Glutamatergic neuron (in vitro differentiated cells): Measurements from ENCODE around the gene PNPLA8. TPM values are rescaled to one million over a fixed set of nuclear protein-coding genes. Genes with fewer than 3 reads are reported as not detected.

Experiments
- DNase-seq: peaks from one replicate; pipeline ENCODE4 v3.0.0; 2022
- H3K27ac Mint-ChIP-seq: one replicate; pipeline ENCODE4 v1.8.0; 2020; ENCODE audit warnings: mild to moderate bottlenecking, mixed read lengths, inconsistent platforms; ENCODE audit not compliant: unreplicated experiment
- H3K27me3 Mint-ChIP-seq: one replicate; pipeline ENCODE4 v1.8.0; 2020; ENCODE audit warnings: mild to moderate bottlenecking, moderate library complexity, mixed read lengths, inconsistent platforms; ENCODE audit not compliant: unreplicated experiment
- H3K36me3 Mint-ChIP-seq: one replicate; pipeline ENCODE4 v1.8.0; 2020; ENCODE audit warnings: mild to moderate bottlenecking, mixed read lengths, inconsistent platforms; ENCODE audit not compliant: unreplicated experiment
- H3K4me1 Mint-ChIP-seq: one replicate; pipeline ENCODE4 v1.8.0; 2020; ENCODE audit warnings: mild to moderate bottlenecking, low read depth, mixed read lengths, inconsistent platforms; ENCODE audit not compliant: unreplicated experiment
- H3K4me3 Mint-ChIP-seq: one replicate; pipeline ENCODE4 v1.8.0; 2020; ENCODE audit warnings: mild to moderate bottlenecking, mixed read lengths, inconsistent platforms; ENCODE audit not compliant: unreplicated experiment
- H3K9me3 Mint-ChIP-seq: one replicate; pipeline ENCODE4 v1.8.0; 2020; ENCODE audit warnings: mild to moderate bottlenecking, moderate library complexity, mixed read lengths, inconsistent platforms; ENCODE audit not compliant: unreplicated experiment
- total RNA-seq: library from RNA; stranded (reverse); fragmentation: NEBNext Ultra II Directional; extraction: Animal tissue kit (Norgen Biotek cat#: 25700); gene quantifications from one replicate; pipeline ENCODE4 v1.2.1, GENCODE V29; 2021; ENCODE audit not compliant: unreplicated experiment
- TF ChIP-seq, protein P1 (sequence below): fragments of 200-600 bp; sonication (generic); IDR thresholded peaks from one replicate; pipeline ENCODE4 v1.5.0; 2021; ENCODE audit not compliant: partially characterized antibody, unreplicated experiment

PNPLA8 gene
- total RNA-seq, 1 donor from 2014 or later, result 46.4 TPM

DNA sequence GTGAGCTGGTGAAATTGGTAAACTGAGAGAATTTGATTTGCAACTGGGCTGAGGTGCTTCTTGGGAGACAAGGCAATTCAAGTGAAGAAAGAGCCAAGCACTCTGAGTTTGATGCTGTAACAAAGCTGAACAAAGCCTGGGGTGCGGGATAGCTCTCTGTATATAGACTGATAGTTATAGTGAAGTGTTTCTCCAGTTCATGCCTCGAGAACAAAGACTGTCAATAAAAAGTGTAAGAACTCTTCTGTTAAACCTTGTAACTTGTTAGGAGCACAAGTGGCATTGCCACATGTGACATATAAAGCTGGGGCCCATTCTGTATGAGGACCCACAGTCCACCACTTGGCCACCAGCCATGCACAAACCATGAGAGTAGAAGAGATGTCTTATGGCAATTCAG, 11.3 kb upstream of the PNPLA8 start:
- peak overlapping the region; percentile 61 for H3K4me3 Mint-ChIP-seq
- H3K27ac Mint-ChIP-seq, result peak overlapping the region; percentile 93
- peaks cover 6% of the 10 kb centered on the region for H3K36me3 Mint-ChIP-seq
- TF ChIP-seq, protein P1, sequence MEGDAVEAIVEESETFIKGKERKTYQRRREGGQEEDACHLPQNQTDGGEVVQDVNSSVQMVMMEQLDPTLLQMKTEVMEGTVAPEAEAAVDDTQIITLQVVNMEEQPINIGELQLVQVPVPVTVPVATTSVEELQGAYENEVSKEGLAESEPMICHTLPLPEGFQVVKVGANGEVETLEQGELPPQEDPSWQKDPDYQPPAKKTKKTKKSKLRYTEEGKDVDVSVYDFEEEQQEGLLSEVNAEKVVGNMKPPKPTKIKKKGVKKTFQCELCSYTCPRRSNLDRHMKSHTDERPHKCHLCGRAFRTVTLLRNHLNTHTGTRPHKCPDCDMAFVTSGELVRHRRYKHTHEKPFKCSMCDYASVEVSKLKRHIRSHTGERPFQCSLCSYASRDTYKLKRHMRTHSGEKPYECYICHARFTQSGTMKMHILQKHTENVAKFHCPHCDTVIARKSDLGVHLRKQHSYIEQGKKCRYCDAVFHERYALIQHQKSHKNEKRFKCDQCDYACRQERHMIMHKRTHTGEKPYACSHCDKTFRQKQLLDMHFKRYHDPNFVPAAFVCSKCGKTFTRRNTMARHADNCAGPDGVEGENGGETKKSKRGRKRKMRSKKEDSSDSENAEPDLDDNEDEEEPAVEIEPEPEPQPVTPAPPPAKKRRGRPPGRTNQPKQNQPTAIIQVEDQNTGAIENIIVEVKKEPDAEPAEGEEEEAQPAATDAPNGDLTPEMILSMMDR, result no peak
- no peaks in the 10 kb centered on the region for H3K27me3 Mint-ChIP-seq
- peaks cover 12% of the 10 kb centered on the region for H3K4me1 Mint-ChIP-seq
- DNase-seq, result no peak
- H3K9me3 Mint-ChIP-seq, result no peaks in the 10 kb centered on the region

- Mint-ChIP-seq H3K4me3 (no peak overlapping the region), H3K9me3 (no peaks in the 10 kb centered on the region), H3K4me1 (peaks cover 12% of the 10 kb centered on the region), H3K27ac (no peak overlapping the region), H3K36me3 (peaks cover 6% of the 10 kb centered on the region), H3K27me3 (no peaks in the 10 kb centered on the region)
- DNase-seq, result no peak
- TF ChIP-seq, protein P1, result no peak
Observed at GRCh38 chr7:108535744-108536143, 9.8 kb upstream of the PNPLA8 start.

DNA sequence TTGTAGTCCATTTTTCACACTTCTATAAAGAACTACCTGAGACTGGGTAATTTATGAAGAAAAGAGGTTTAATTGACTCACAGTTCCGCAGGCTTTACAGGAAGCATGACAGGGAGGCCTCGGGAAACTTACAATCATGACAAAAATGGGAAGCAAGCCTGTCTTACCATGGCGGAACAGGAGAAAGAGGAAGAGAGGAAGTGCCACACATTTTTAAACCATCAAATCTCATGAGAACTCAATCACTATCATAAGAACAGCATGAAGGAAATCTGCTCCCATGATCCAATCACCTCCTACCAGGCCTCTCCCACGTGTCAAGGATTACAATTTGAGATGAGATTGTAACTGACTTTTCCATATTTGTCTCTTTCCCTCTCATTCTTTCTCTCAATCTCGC, 9.3 kb upstream of the PNPLA8 start:
- no peak overlapping the region for H3K27ac Mint-ChIP-seq
- H3K27me3 Mint-ChIP-seq, result peaks cover 1% of the 10 kb centered on the region
- H3K36me3 Mint-ChIP-seq, result peaks cover 6% of the 10 kb centered on the region
- TF ChIP-seq, protein P1, result no peak
- no peaks in the 10 kb centered on the region for H3K9me3 Mint-ChIP-seq
- no peak overlapping the region for H3K4me3 Mint-ChIP-seq
- H3K4me1 Mint-ChIP-seq, result peaks cover 12% of the 10 kb centered on the region
- no peak for DNase-seq

GRCh38 chr7:108533712-108534111, 7.8 kb upstream of the PNPLA8 start:
- Mint-ChIP-seq H3K4me3 (no peak overlapping the region), H3K27me3 (peaks cover 2% of the 10 kb centered on the region), H3K9me3 (no peaks in the 10 kb centered on the region), H3K27ac (no peak overlapping the region), H3K36me3 (no peaks in the 10 kb centered on the region), H3K4me1 (peaks cover 12% of the 10 kb centered on the region)
- TF ChIP-seq, protein P1, result no peak
- no peak for DNase-seq

- H3K27ac Mint-ChIP-seq, result no peak overlapping the region
- no peak for DNase-seq
- H3K4me1 Mint-ChIP-seq, result peaks cover 2% of the 10 kb centered on the region
Observed at GRCh38 chr7:108529341-108529740, 3.4 kb upstream of the PNPLA8 start.

More at GRCh38 chr7:108529341-108529740, 3.4 kb upstream of the PNPLA8 start:
- TF ChIP-seq, protein P1, result no peak
- Mint-ChIP-seq H3K9me3 (peaks cover 7% of the 10 kb centered on the region), H3K4me3 (no peak overlapping the region), H3K36me3 (no peaks in the 10 kb centered on the region), H3K27me3 (peaks cover 5% of the 10 kb centered on the region)
